Sciatic nerve (tissue), 2 donors: ENCODE measurements around the gene CHTF18. TPM values are rescaled to one million over a fixed set of nuclear protein-coding genes. Genes with fewer than 3 reads are reported as not detected.
"Not testable (repeated sequence)": the region's sequence is repeated elsewhere in the genome, so short reads cannot be mapped to it uniquely, and the experiment has no call there.

Experiments
- ATAC-seq: fragments of 200-7000 bp; cut with Tn5 transposase; one replicate; pipeline ENCODE4 v1.9.1; 2020; ENCODE audit warnings: mild to moderate bottlenecking, moderate library complexity
- DNase-seq: peaks from one replicate; pipeline ENCODE4 v3.0.0-alpha.2; 2020; ENCODE audit warnings: low spot score
- intact Hi-C: fragments of 100-400 bp; cut with DNase I; formaldehyde crosslinking; loops from one replicate; pipeline ENCODE4 v1.14.2; 2022
- total RNA-seq: library from RNA; stranded (reverse); fragmentation: NEBNext Ultra II Directional; extraction: Animal tissue kit (Norgen Biotek cat#: 25700); gene quantifications from one replicate; pipeline ENCODE4 v1.2.1, GENCODE V29; 2021
- donor health status: DM: no; HTN: no; CAD: no.
- donor health status: DM: no; HTN: no; CAD: no.

CHTF18 gene
- total RNA-seq, 1 donor from 2014 or later: 18.9 TPM

DNA sequence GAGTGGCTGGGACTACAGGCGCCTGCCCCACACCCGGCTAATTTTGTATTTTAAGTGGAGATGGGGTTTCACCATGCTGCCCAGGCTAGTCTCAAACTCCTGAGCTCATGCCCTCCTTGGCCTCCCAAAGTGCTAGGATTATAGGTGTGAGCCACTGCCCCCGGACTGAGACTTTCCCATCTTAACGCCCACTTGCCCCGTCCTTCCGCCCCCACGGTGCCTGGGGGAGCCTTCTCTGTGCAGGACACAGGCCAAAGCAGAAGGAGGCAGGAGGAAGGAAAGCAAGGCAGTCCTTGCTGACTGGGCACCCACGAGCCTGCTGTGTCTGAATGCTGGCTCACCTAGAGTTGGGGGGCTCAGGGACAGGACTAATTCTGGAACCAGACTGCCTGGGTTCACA, 29.7 kb downstream of the CHTF18 start:
- DNase-seq (no peak), ATAC-seq (no peak)
- intact Hi-C loops: no loop called here

DNA sequence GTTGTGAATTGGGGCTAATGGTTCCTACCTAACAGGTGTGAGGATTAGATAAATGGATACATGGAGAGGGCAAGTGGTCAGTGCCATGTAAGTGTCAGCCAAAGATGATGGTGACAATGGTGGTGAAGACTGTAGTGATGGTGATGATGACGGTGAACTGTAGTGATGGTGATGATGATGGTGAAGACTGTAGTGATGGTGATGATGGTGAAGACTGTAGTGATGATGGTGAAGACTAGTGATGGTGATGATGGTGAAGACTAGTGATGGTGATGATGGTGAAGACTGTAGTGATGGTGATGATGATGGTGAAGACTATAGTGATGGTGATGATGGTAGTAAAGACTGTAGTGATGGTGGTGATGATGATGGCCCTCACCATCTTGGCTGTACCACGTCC, 30.2 kb downstream of the CHTF18 start:
- intact Hi-C loops: no loop called here
- no peak for DNase-seq
- no peak for ATAC-seq

DNA sequence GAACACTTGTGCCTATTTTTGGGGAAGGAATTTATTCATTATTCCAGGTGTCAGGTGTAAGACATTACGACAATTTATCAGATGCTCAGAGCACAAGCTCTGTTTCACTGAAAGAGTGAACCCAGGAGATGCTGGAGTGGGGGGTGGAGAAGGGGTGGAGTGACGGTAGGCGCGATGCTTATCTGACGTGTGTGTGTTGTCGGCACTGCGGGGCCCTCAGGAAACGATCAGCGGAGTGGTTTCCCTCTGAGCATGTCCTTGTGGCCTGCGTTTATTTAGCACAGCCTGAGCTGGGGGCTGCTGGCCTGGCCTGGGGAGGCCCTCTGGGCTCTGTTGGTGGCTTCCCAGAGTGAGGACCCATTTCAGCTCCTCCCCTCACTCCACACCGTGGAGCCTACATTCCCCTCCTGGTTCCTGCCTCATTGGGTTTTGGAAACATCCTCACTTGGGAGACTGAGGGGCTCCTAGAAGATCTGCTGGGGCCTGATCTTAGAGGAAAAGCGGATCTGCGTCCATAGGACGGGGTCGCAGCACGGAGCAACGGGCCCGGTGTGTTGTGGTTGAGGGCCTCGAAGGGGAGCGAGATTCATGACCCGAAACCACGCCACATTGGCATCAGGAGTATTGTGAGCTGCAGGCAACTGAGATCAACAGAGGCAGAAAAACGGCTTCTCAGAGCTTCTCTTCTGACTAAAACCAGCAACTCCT, 31.1 kb downstream of the CHTF18 start:
- DNase-seq (no peak), ATAC-seq (no peak)
- intact Hi-C loops: no loop called here

DNA sequence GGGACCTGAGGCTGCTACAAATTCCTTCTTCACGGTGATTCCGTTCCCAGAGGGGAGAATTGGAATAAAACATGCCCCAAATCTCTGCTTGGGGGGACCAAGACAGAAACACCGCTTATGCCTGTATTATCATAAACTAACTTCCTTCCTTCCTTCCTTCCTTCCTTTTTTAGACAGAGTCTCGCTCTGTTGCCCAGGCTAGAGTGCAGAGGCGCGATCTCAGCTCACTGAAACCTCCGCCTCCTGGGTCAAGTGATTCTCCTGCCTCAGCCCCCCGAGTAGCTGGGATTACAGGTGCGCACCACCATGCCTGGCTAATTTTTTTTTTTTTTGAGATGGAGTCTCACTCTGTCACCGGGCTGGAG, 31.6 kb downstream of the CHTF18 start:
- ATAC-seq, DNase-seq, intact Hi-C loops: not testable (repeated sequence)

DNA sequence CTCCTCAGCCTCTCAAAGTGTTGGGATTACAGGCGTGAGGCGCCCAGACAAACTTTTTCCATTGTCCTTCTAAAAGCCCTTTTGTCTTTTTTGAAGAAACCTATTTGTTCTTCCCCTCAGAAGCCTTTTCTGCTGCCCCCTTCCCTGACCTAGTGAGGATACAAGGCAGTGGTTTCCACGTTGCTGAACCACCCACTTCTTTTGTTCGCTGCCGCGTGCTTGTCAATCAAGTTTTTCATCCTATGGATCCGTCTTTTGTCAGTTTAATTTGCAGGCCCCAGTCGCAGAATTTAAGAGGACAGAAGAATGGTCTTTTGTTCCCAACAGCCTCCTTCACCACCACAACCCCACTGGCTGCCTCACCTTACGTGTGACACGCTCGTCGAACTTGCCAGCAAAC, 32.3 kb downstream of the CHTF18 start:
- intact Hi-C loops: no loop called here
- DNase-seq (no peak), ATAC-seq (no peak)

DNA sequence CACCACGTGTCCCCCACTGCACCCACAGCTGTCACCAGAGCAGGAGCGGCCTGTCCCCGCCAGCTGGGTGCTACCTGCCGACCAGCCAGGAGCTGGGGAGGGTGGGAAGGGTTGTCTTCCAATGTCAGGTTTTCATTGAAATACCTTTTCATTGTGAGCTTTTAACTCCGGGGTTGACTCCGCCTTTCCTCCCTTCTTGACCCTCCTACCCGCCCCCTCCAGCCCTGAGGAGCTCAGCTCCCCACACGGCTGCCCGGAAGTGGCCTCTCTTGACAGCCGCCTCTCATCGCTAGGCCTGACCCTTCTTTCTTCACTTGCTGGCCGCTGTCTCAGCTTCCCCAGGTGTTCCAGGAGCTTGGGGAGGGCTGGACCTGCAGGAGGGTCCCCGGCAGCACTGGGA, 33.3 kb downstream of the CHTF18 start:
- ATAC-seq: no peak
- intact Hi-C loops: no loop called here

DNA sequence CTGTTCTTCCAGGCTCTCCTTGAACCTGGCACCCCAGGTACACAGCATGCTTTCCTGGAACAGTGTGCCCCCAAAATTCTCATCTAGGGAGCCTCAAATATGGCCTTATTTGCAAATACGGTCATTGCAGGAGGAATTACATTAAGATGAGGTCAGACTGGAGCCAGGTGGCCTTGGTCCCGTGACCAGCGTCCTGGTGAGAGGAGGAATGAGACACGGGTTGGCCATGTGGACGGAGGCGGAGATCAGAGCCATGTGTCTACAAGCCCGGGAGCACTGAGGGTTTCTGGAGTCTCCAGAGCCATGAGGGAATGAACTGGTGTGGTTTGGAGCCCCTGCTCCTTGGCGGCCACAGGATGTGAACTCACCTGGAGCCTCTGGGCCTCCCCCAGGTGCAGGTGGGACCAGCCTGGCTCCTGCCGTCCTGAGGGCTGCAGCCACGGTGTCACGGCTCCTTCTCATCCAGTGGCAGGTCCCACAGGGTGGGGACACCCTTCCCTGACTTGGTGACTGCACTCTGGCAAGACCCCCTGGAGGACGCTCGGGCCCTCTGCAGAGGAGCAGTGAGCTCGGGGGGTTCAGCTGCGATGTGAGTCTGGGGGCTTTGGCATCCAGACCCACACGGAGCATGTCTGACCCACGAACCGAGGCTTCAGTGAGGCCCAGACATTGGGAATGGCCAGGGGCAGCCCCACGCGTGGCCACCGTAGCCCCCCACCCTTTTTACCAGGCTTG, 33.9 kb downstream of the CHTF18 start:
- DNase-seq: no peak
- no peak for ATAC-seq
- intact Hi-C loops: no loop called here

More for the DNA sequence above, 33.3 kb downstream of the CHTF18 start:
- DNase-seq: no peak

DNA sequence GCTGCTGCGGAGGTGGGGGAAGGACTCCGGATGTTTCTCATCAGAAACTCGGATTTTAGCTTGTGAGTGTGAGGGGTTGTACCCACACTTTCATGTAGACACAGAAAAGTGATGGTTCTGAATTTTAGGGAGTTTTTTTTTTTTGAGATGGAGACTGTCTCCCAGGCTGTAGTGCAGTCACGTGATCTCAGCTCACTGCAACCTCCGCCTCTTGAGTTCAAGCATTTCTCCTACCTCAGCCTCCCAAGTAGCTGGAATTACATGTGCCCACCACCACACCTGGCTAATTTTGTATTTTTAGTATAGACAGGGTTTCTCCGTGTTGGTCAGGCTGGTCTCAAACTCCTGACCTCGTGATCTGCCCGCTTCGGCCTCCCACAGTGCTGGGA, 34.5 kb downstream of the CHTF18 start:
- intact Hi-C loops: no loop called here
- ATAC-seq (no peak), DNase-seq (no peak)

DNA sequence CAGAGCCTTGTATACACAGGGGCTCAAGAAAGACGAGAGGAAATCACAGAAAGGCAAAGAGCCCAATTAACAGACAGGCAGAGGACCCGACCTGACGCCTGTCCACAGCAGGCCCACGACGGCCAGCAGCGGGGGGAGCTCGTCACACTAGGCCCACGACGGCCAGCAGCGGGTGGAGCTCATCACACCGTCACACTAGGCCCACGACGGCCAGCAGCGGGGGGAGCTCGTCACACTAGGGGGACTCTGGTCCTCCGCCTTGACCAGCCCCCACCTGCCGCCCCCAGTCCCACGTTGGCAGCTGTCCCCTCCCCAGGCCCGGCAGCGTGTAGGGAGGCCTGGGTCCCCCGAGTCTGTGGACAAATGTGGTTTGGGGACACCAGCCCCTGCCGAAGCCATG, 35.8 kb downstream of the CHTF18 start:
- ATAC-seq: no peak
- no peak for DNase-seq
- intact Hi-C loops: no loop called here

DNA sequence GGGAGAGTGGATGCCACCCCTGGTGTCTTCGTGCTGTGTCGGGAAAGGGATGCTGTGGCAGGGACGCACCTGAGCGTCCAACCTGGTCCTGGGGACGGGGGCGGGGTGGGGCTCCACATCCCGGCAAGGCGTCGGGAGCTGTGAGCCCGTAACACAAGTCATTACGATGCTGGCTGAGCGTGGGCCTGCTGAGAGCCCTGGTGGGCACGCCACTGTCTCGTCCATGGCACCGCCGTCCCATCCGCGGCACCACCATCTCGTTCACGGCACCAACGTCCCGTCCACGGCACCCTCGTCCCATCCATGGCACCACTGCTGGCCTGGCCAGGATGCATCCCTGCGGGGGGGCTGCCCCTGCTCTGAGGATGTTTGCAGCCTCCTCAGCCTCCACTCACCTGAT, 36.2 kb downstream of the CHTF18 start:
- no peak for ATAC-seq
- intact Hi-C loops: no loop called here
- no peak for DNase-seq

DNA sequence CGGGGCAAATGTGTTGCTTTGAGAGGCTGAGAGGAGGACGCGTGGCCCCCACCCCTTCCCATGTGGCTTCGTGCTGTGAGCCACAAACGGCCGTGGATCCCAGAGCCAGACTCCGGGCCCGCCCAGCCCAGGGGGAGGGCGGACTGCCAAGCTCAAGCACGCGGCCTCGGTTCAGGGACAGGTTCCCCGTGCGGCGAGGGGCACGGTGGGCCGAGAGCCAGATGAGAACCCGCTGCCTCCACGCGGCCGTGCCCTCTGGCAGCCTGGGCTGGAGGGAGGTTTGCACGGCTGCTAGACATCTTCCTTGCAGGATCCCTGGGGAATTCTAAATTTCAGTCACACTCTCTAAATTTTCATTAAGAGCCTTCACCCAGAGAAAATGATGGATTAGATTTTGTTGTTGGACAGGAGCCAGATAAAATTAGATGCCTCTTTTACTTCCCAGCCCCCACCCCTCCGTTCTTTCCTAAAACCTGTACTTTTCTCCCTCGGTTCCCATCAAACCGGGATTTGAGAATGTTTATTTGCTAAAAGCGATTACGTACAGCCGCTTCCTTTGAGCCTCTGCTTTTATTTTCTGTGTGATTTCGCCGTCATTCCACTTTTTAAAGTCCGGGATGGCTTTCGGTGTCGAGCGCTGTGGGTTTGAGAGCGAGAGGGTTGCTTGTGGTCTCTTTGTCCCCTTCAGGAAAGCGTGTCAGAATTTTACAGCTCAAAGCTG, 37.1 kb downstream of the CHTF18 start:
- intact Hi-C loops: no loop called here
- DNase-seq (peak; percentile 73), ATAC-seq (peak; percentile 84)

DNA sequence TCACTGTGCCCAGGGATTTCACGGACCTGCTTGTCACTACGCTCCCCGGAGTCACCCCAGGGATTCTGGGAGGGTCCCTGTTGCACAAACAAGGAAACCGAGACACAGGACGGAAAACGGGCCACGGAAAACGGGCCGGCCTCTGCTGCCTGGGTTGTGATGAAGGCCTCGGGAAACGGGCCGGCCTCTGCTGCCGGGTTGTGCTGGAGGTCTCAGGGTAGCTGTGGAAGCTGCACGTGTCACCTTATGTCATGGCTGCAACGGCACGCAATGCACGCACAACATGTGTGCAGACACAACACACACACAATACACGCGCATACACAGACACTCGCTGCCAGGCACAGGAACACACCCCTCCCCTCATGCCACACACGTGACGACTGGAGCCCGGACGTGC, 39.1 kb downstream of the CHTF18 start:
- no peak for ATAC-seq
- DNase-seq: no peak
- intact Hi-C loops: no loop called here

DNA sequence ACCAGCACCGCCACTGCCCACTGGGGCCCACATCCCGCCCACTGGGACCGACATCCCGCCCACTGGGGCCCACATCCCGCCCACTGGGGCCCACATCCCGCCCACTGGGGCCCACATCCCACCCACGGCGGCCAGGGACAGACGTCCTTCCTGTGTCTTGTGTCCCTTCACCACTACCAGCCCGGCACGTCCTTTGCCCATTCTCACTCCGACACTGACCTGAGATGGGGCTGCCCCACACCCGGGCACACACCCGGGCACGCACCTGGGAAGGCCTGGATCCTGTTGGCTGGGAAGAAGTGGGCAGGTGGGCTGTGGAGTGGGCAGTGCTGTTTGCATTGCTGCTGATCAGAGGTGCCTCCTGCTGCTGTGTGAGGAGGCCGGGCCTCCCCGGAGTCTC, 40.5 kb downstream of the CHTF18 start:
- DNase-seq: no peak
- intact Hi-C loops: no loop called here
- ATAC-seq: no peak

DNA sequence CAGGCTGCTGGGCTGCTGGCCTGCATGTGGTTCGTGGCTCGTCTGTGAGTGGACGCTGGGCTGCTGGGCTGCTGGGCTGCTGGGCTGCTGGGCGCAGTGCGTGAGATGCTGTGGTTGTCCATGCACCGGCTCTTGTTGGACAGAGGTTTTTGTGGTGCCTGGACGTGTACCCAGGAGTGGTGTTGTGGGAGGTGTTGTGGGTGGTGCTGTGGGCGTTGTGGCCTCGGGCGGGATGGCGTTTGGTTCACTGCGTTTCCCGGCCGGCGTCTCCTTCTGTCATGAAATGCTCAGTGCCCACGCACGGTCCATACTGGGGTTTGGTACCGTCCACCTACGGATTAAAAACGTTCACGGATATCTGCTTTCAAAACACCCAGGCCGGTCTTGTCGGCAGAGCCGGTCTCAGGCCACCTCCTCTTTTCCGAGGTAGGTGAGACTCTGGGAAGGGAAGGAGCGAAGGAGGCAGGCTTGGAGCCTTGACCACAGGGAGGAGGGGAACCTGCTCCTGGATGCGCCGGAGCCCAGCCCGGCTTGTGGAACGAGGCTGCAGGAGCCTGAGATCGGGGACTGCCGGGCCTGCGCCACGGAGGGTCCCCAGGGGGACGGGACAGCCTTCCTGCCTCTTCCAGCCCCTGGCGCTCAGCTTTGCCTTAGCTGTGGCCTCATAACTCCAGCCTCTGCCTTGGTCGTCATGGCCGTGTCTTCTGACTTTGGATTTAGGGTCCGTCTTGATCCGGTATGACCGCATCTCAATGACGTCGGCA, 41.9 kb downstream of the CHTF18 start:
- intact Hi-C loops: no loop called here
- peak; percentile 11 for ATAC-seq
- DNase-seq: no peak

DNA sequence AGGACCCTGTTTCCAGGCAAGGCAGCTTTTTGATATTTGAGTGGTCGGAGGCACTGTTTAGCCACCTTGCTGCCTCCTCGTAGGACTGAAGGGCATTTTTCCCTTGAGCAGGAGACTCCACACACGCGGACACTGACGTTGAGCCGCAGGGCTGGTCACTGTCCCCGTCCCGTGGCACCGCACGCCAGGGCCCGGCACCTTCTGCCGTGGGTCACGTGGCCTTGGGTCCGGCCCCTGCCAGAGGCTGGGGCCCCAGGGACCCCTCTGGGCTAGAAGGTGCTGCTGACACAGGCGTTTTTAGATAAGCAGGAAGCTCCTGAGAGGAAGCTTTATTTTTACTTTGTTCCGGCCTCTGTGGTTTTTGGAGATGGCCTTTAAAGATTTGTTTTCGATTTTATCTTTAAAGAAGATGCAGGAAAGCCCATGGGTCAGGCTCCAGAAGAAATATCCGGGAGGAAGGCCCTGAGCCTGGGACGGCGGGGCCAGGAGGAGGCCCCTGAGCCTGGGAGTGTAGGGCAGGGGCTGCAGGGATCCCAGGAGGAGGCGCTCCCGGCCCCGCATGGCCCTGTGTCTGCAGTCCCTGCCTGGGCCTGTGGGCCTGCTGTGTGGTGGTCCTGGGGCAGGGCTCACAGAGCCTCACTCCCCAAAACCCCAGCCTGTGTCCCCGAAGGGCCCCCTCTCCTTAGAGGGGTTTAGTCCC, 42.6 kb downstream of the CHTF18 start:
- no peak for DNase-seq
- peak; percentile 73 for ATAC-seq

DNA sequence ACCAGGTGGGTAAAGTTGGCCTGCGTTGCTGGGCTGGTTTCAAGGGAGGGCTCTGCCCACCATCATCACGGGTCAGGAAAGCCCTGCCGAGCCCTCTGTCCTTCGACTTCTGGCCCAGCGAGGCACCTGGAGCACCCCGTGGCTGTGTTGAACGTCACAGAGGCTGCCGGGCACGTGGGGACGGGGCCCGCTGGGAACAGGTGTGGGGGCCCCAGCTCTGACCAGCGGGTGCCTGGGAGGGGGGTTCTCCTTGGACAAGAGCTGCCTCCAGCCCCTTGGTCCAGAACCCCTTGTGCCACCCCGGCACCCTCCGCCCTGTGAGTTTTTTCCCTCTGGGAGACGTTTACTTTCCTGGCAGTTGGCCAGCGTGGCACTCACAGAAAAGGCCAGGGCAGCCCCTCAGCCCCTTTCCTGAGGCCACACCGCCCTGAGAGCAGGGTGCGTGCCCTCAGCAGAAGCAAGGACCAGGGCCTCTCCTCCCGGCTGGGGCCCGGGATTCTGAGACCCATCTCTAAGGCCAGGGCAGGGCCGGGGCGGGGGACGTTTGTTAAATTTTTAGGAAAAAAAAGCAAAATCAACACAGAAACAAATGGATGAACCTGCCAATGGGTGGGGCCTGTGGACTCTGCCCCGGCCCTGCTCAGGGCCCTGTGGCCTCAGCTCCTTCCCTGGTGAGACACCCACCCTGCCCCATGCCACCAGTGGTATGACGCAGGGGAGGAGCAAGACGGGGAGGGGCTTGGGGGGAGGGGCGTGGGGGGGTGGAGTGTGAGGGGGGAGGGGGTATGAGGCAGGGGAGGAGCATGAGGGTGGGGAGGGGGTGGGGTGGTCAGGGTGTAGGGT, 43.4 kb downstream of the CHTF18 start:
- intact Hi-C loops: no loop called here
- ATAC-seq (peak; percentile 5), DNase-seq (no peak)

More for the DNA sequence above, 42.6 kb downstream of the CHTF18 start:
- intact Hi-C loops: no loop called here

DNA sequence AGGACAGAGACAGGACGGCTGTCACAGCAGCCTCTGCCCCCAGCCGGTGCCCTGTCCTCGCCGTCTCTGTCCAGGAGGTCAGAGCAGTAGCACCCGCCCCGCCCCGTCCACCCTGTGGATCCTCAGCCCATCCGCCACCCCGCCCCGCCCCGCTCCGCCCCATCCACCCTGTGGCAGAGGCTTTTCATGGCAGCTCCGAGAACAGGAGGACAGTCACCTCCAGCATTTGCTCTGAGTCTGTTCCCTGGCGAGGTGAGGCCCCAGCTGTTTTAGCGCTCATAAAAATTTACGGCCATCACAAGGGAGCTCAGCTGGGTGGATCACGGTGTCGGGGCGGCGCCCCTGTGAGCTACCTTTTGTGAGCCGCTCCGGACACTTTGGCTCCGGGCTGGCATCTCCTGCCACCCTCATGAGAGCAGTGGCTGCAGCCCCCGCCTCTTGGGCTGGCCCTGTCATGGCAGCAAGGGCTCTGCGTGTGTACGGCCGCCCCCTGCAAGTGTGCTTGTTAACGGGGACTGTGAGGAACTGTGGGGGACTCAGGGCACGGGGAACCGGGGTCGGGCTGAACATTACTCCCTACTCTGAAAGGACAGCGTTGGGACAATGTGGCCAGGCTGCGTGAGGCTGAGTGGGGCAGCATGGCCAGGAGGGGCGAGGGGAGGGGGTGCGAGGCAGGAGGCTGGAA, 44.4 kb downstream of the CHTF18 start:
- DNase-seq: no peak
- no peak for ATAC-seq
- intact Hi-C loops: no loop called here

DNA sequence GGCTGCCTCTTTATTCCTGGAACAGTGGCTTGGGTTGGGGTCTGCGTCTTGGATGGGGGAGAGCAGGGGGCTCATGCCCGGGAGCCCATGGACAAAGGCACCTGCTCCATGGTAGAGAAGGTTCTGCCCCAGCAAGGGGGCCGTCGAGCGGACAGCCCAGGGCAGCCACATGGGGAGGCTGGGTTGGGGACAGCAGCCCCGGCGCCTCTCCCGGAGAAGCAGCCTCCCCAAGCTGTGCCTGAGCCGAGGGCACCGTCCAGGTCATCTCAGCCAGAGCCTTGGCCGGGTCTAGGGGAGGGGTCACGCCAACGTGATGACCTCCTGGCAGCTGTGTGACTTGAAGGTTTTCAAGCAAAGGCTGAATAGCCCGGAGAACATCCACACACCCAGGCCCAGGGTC, 45.0 kb downstream of the CHTF18 start:
- DNase-seq (no peak), ATAC-seq (no peak)
- intact Hi-C loops: no loop called here
